ENCODE measurements around the gene ANO3. TPM values are rescaled to one million over a fixed set of nuclear protein-coding genes. Genes with fewer than 3 reads are reported as not detected.

ANO3 gene
- total RNA-seq, 2 experiments from 2014 or later, result not detected

DNA sequence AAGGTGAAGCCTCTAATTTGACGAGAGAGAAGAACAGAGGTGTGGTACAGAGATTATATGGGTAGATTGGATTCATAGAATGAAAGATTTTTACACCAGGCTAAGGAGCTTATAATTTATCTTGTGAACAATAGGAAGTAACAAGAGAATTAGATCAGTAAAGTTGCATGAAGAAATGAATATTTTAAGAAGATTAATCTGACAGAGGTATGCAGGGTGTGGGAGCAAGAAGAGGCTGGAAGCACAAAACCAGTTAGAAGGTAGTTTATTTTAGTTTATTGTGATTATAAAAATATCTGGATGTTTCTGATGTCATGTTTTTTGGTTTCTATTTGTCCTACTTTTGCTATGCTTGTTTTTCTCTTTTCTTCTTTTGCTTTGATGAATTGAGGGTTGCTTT lies 374.3 kb downstream of the ANO3 start:
- Histone ChIP-seq H3K36me3 (ENCODE audit: insufficient read depth, low read length) (no peaks in the 10 kb centered on the region), H3K27ac (ENCODE audit: low read depth in 1 of 2, low read length in 2 of 2) (no peak overlapping the region), H3K4me1 (ENCODE audit: insufficient read depth, low read length) (no peaks in the 10 kb centered on the region), H3K9me3 (ENCODE audit: control insufficient read depth in 1 of 2, insufficient read depth in 1 of 2, low read length in 2 of 2) (no peaks in the 10 kb centered on the region), H3K4me3 (ENCODE audit: low read length) (no peak overlapping the region), H3K27me3 (ENCODE audit: control insufficient read depth in 1 of 2, insufficient read depth in 2 of 2, low read length in 2 of 2) (no peaks in the 10 kb centered on the region)
- intact Hi-C loops (cut with DNase I, micrococcal nuclease), result no loop called here
- Mint-ChIP-seq H3K4me1 (ENCODE audit: low read depth) (no peaks in the 10 kb centered on the region), H3K27ac (no peak overlapping the region), H3K9me3 (peaks cover 2% of the 10 kb centered on the region), H3K4me3 (no peak overlapping the region), H3K36me3 (ENCODE audit: low read depth) (no peaks in the 10 kb centered on the region), H3K27me3 (no peaks in the 10 kb centered on the region)
- DNase-seq, result no peak
- TF ChIP-seq, protein P1, sequence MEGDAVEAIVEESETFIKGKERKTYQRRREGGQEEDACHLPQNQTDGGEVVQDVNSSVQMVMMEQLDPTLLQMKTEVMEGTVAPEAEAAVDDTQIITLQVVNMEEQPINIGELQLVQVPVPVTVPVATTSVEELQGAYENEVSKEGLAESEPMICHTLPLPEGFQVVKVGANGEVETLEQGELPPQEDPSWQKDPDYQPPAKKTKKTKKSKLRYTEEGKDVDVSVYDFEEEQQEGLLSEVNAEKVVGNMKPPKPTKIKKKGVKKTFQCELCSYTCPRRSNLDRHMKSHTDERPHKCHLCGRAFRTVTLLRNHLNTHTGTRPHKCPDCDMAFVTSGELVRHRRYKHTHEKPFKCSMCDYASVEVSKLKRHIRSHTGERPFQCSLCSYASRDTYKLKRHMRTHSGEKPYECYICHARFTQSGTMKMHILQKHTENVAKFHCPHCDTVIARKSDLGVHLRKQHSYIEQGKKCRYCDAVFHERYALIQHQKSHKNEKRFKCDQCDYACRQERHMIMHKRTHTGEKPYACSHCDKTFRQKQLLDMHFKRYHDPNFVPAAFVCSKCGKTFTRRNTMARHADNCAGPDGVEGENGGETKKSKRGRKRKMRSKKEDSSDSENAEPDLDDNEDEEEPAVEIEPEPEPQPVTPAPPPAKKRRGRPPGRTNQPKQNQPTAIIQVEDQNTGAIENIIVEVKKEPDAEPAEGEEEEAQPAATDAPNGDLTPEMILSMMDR (IDR thresholded peaks at IDR 0.05), result no peak
- POLR2A ChIA-PET, result no interaction called here
- CTCF ChIA-PET, result no interaction called here
- no peak for ATAC-seq (ENCODE audit: poor library complexity)

GRCh38 chr11:26708736-26709456 lies 377.0 kb downstream of the ANO3 start:
- CTCF ChIA-PET, result no interaction called here
- H3K4me1 Mint-ChIP-seq (ENCODE audit: low read depth), result no peaks in the 10 kb centered on the region
- Histone ChIP-seq H3K4me1 (ENCODE audit: insufficient read depth, low read length) (no peaks in the 10 kb centered on the region), H3K27ac (ENCODE audit: low read depth in 1 of 2, low read length in 2 of 2) (no peak overlapping the region), H3K9me3 (ENCODE audit: control insufficient read depth in 1 of 2, insufficient read depth in 1 of 2, low read length in 2 of 2) (no peaks in the 10 kb centered on the region), H3K27me3 (ENCODE audit: control insufficient read depth in 1 of 2, insufficient read depth in 2 of 2, low read length in 2 of 2) (no peaks in the 10 kb centered on the region), H3K4me3 (ENCODE audit: low read length) (no peak overlapping the region), H3K36me3 (ENCODE audit: insufficient read depth, low read length) (no peaks in the 10 kb centered on the region)
- H3K9me3 Mint-ChIP-seq, result peaks cover 4% of the 10 kb centered on the region
- POLR2A ChIA-PET, result no interaction called here
- DNase-seq (no peak), ATAC-seq (ENCODE audit: poor library complexity) (no peak)
- TF ChIP-seq, protein P1 (IDR thresholded peaks at IDR 0.05), result no peak
- H3K4me3 Mint-ChIP-seq, result no peak overlapping the region
- no peak overlapping the region for H3K27ac Mint-ChIP-seq
- H3K36me3 Mint-ChIP-seq (ENCODE audit: low read depth), result no peaks in the 10 kb centered on the region
- intact Hi-C loops (cut with DNase I, micrococcal nuclease), result no loop called here
- no peaks in the 10 kb centered on the region for H3K27me3 Mint-ChIP-seq

- H3K9me3 Mint-ChIP-seq, result peaks cover 4% of the 10 kb centered on the region
- H3K27ac Mint-ChIP-seq, result no peak overlapping the region
- POLR2A ChIA-PET, result no interaction called here
- TF ChIP-seq, protein P1 (IDR thresholded peaks at IDR 0.05), result no peak
- H3K36me3 Mint-ChIP-seq (ENCODE audit: low read depth), result no peaks in the 10 kb centered on the region
- CTCF ChIA-PET, result no interaction called here
- H3K4me1 ChIP-seq (ENCODE audit: insufficient read depth, low read length), result no peaks in the 10 kb centered on the region
- H3K27me3 ChIP-seq (ENCODE audit: control insufficient read depth in 1 of 2, insufficient read depth in 2 of 2, low read length in 2 of 2), result no peaks in the 10 kb centered on the region
- no peak overlapping the region for H3K27ac ChIP-seq (ENCODE audit: low read depth in 1 of 2, low read length in 2 of 2)
- H3K36me3 ChIP-seq (ENCODE audit: insufficient read depth, low read length), result no peaks in the 10 kb centered on the region
- H3K9me3 ChIP-seq (ENCODE audit: control insufficient read depth in 1 of 2, insufficient read depth in 1 of 2, low read length in 2 of 2), result no peaks in the 10 kb centered on the region
- H3K4me3 ChIP-seq (ENCODE audit: low read length), result no peak overlapping the region
- ATAC-seq (ENCODE audit: poor library complexity), result no peak
- DNase-seq, result no peak
- no peaks in the 10 kb centered on the region for H3K4me1 Mint-ChIP-seq (ENCODE audit: low read depth)
- H3K4me3 Mint-ChIP-seq, result no peak overlapping the region
- no peaks in the 10 kb centered on the region for H3K27me3 Mint-ChIP-seq
- intact Hi-C loops (cut with DNase I, micrococcal nuclease), result no loop called here
These were observed 378.6 kb downstream of the ANO3 start for GRCh38 chr11:26710489-26710888.
